Activated CD4-positive, alpha-beta T cell treated with anti-CD3 and anti-CD28 coated beads, Interleukin-2, amount 10 ng/mL, durations not matched to agents 24 days and 14 days (primary cell): ENCODE results near the gene IFNA4. TPM values are rescaled to one million over a fixed set of nuclear protein-coding genes. Genes with fewer than 3 reads are reported as not detected.
"Not testable (repeated sequence)": the region's sequence is repeated elsewhere in the genome, so short reads cannot be mapped to it uniquely, and the experiment has no call there.

Experiments used
- DNase-seq: peaks from one replicate; pipeline ENCODE4 v3.0.0; 2022
- H3K27ac Mint-ChIP-seq: one replicate; pipeline ENCODE4 v1.8.0; 2022; ENCODE audit warnings: mild to moderate bottlenecking, mixed read lengths
- H3K27me3 Mint-ChIP-seq: one replicate; pipeline ENCODE4 v1.8.0; 2022; ENCODE audit warnings: mixed read lengths
- H3K36me3 Mint-ChIP-seq: one replicate; pipeline ENCODE4 v1.8.0; 2022; ENCODE audit warnings: low read depth, mild to moderate bottlenecking, mixed read lengths
- H3K4me1 Mint-ChIP-seq: one replicate; pipeline ENCODE4 v1.8.0; 2021; ENCODE audit warnings: mixed read lengths
- H3K4me3 Mint-ChIP-seq: one replicate; pipeline ENCODE4 v1.8.0; 2022; ENCODE audit warnings: mild to moderate bottlenecking, moderate library complexity, mixed read lengths
- H3K9me3 Mint-ChIP-seq: one replicate; pipeline ENCODE4 v1.8.0; 2021; ENCODE audit warnings: mixed read lengths
- intact Hi-C: fragments of 100-400 bp; cut with micrococcal nuclease; formaldehyde crosslinking; loops from one replicate; pipeline ENCODE4 v1.15.1; 2023
- total RNA-seq: library from RNA; stranded (reverse); gene quantifications from 2 replicates; pipeline ENCODE4 v1.2.3, GENCODE V29; 2022

The IFNA4 gene
- not detected in 2 replicates for total RNA-seq

DNA sequence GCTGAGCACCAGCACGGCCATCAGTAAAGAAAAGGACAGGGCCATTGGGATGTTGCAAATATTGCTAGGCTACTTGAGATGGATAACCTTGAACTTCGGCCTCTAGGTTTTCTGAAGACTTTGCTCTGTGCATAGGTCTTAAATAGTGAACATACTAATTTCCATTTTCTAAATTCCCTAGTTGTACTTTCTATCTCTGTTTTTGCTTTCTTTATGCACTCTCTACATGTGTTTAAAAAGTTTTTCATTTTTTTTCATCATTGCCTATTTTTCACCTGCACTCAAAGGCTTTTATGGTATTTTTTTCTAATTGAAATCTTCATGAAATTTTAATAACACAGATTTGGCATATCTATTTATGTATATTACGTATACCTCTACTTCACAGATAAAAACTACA is at the start of gene IFNA4:
Gene IFNA4 (minus strand): TSS at position 101 of the 400 bp plus-strand sequence. CDS start 56 bp downstream, at position 45.
- H3K4me3 Mint-ChIP-seq, H3K4me1 Mint-ChIP-seq, DNase-seq, H3K27ac Mint-ChIP-seq, H3K36me3 Mint-ChIP-seq, H3K9me3 Mint-ChIP-seq, intact Hi-C loops: not testable (repeated sequence)
- H3K27me3 Mint-ChIP-seq = peaks cover 24% of the 10 kb centered on the region

DNA sequence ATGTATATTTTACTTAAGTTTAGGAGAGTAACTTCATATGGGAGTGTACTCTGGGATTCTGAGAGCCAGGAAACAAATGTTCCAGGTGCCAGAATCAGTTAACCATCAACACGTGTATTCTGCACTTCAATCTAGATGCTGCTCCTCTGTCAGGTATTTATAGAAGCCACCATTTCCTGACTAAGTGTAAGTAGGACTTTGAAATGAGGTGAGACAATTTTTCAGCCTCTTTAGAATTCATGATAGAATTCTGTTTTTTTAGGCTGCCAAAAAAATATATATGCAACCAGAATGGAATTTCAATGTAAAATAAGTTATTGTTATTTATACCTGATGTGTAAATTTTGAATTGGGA is 49.0 kb upstream of the IFNA4 start:
- H3K27ac Mint-ChIP-seq, H3K36me3 Mint-ChIP-seq, H3K4me3 Mint-ChIP-seq, H3K9me3 Mint-ChIP-seq, H3K4me1 Mint-ChIP-seq, DNase-seq: not testable (repeated sequence)
- intact Hi-C loops = loop anchor here (10.0 kb wide), 2 partner anchors 158 to 558 kb away; no protein-coding TSS in a partner anchor
- peaks cover 22% of the 10 kb centered on the region for H3K27me3 Mint-ChIP-seq

DNA sequence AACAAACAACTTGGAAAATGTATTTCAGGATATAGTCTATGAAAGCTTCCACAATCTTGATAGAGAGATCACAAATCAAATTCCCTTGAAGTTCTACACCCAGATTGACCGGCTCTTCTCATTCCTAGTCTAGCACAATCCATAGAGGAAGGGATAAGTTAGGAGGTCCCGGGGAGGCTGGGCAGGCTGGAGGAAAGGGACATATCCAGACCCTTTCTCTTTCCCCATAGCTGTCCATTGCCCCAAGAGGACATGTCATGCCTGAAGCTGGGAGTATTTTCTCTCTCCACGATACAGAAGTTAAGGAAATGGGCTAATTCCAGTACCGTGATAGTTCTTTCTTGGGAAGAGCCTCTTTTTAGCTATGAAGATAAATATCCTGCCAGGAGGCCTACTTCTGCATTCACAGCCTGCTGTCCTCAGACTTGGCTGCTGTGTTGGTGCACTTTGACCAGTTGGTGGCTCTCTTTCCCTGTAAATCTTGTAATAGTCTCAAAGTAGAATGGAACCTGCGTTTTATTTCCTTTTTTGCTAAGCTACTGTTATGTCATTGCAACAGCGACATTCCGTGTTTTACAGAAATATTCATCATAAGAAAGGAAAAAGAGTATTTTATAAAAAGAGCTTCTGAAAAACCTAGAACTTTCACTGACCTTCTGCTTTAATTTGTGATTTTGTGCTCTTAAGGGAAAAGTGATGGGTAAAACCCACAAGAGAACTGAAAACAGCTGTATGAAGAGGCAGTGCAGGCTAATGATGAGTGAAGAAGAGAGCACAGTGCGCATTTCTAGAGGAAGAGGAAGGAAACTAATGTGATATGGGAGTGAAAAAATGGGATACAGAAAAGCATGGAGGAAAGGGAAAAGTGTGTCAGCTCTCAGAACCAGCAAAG is 48.3 kb upstream of the IFNA4 start:
- DNase-seq = peak; percentile 72
- H3K4me1 Mint-ChIP-seq, H3K4me3 Mint-ChIP-seq, H3K27ac Mint-ChIP-seq, H3K36me3 Mint-ChIP-seq, H3K9me3 Mint-ChIP-seq: not testable (repeated sequence)
- intact Hi-C loops = loop anchor here (10.0 kb wide), 2 partner anchors 159 to 559 kb away; no protein-coding TSS in a partner anchor
- peaks cover 22% of the 10 kb centered on the region for H3K27me3 Mint-ChIP-seq

DNA sequence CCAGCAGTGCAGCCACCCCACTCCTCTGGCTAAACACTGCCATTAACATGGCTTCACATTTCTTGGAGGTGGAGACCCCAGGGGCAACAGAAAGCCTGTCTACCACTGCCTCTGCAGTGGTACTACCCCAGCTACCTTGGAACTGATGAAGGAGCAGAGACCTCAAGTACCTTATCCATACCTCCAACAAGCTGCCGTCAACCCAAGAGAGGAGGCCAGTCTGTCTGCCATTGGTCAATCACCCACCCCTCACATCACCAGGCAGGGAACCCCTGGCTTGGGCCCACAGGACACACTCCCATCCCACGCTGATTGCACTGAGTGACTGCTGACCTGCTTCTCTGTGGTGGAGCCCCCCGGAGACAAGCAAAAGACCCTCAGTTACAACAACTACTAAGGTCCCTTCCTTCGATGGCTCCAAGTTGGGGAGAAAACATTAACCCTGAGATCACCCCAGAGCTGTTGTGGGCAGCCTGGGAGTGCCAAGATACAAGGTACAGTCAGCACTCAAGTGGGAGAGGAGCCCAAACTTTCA is 46.8 kb upstream of the IFNA4 start:
- Mint-ChIP-seq H3K9me3 (no peaks in the 10 kb centered on the region), H3K27ac (no peak overlapping the region), H3K4me1 (peaks cover 2% of the 10 kb centered on the region), H3K27me3 (peaks cover 22% of the 10 kb centered on the region), H3K36me3 (no peaks in the 10 kb centered on the region), H3K4me3 (no peak overlapping the region)
- DNase-seq = no peak
- intact Hi-C loops = loop anchor here (10.0 kb wide), 2 partner anchors 161 to 561 kb away; no protein-coding TSS in a partner anchor

DNA sequence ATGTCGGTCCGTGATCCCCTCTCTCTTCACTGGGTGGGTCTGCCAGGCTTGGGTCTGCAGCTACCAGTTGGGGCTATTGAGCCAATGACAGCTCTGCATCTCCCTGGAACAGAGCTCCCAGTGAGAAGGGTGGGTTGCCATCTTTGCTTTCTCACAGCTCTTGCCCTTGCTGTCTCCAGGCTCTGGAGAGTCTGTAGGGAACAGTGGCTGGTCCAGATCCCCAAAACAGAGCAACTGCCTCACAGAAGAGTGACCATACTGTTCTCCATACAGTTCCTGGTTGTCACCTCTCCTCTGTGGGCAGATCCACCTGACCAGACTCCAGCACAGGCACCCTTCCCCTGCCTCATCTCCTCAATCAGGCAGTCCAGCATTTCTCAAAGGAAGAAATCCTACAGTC is 45.9 kb upstream of the IFNA4 start:
- Mint-ChIP-seq H3K4me1 (peaks cover 2% of the 10 kb centered on the region), H3K9me3 (no peaks in the 10 kb centered on the region), H3K36me3 (no peaks in the 10 kb centered on the region), H3K27ac (no peak overlapping the region), H3K27me3 (peaks cover 18% of the 10 kb centered on the region), H3K4me3 (no peak overlapping the region)
- intact Hi-C loops = loop anchor here (10.0 kb wide), 2 partner anchors 162 to 562 kb away; no protein-coding TSS in a partner anchor
- no peak for DNase-seq

- no peaks in the 10 kb centered on the region for H3K36me3 Mint-ChIP-seq
- H3K27ac Mint-ChIP-seq = no peak within 1 kb of the TSS
- no peaks in the 10 kb centered on the region for H3K9me3 Mint-ChIP-seq
- H3K4me3 Mint-ChIP-seq = no peak within 1 kb of the TSS
- H3K27me3 Mint-ChIP-seq = peaks cover 20% of the 10 kb centered on the region
- DNase-seq = no peak
- intact Hi-C loops = no loop called here
- no peaks in the 10 kb centered on the region for H3K4me1 Mint-ChIP-seq
Observed at GRCh38 chr9:21228122-21228521, 40.7 kb upstream of the IFNA4 start, which contains the start of gene IFNA17. Gene IFNA17 (minus strand): TSS chr9:21228222. CDS start chr9:21228173, 49 bp downstream.

DNA sequence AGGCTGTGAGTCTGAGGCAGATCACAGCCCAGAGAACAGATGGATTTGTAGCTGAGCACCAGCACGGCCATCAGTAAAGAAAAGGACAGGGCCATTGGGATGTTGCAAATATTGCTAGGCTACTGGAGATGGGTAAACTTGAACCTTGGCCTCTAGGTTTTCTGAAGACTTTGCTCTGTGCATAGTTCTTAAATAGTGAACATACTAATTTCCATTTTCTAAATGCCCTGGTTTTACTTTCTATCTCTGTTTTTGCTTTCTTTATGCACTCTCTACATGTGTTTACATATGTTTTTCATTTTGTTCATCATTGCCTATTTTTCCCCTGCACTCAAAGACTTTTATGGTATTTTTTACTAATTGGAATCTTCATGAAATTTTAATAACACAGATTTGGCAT is 29.8 kb upstream of the IFNA4 start, which contains the start of gene IFNA16:
Gene IFNA16 (minus strand): TSS at position 101 of the 400 bp plus-strand sequence. CDS start 6 bp downstream, at position 95.
- not testable (repeated sequence) for DNase-seq, H3K27ac Mint-ChIP-seq, H3K4me3 Mint-ChIP-seq, H3K4me1 Mint-ChIP-seq, H3K36me3 Mint-ChIP-seq, H3K9me3 Mint-ChIP-seq
- H3K27me3 Mint-ChIP-seq = peaks cover 44% of the 10 kb centered on the region
- intact Hi-C loops = loop anchor here (10.0 kb wide), 1 partner anchor 108 kb away; no protein-coding TSS in a partner anchor

GRCh38 chr9:21213411-21214326 is 26.3 kb upstream of the IFNA4 start:
- H3K27ac Mint-ChIP-seq, H3K9me3 Mint-ChIP-seq, H3K36me3 Mint-ChIP-seq, H3K4me1 Mint-ChIP-seq, H3K4me3 Mint-ChIP-seq, DNase-seq: not testable (repeated sequence)
- intact Hi-C loops = loop anchor here (10.0 kb wide), 1 partner anchor 111 kb away; no protein-coding TSS in a partner anchor
- H3K27me3 Mint-ChIP-seq = peaks cover 27% of the 10 kb centered on the region

GRCh38 chr9:21212160-21212559 is 24.8 kb upstream of the IFNA4 start:
- not testable (repeated sequence) for H3K4me1 Mint-ChIP-seq, H3K9me3 Mint-ChIP-seq, H3K36me3 Mint-ChIP-seq, H3K27ac Mint-ChIP-seq, H3K4me3 Mint-ChIP-seq, DNase-seq
- intact Hi-C loops = loop anchor here (10.0 kb wide), 1 partner anchor 113 kb away; no protein-coding TSS in a partner anchor
- H3K27me3 Mint-ChIP-seq = peaks cover 21% of the 10 kb centered on the region

DNA sequence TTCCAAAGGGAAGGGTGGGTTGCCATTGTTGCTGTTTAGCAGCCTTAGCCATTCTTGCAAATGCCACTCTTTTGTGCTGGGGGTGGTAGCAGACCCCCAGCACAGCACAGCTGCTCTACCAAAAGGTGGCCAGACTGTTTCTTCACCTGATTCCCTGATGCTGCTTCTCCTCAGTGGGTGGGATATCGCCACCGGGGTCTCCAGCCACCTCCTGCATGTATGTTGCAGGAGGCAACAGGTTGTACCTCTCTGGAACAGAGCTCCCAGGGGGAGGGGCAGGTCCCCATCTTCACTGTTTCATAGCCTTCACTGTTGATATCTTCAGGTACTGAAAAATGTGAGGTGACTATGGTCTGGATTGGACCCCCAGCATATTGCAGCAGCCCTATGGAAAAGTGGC is 23.4 kb upstream of the IFNA4 start:
- DNase-seq, H3K9me3 Mint-ChIP-seq, H3K27ac Mint-ChIP-seq, H3K4me3 Mint-ChIP-seq, H3K4me1 Mint-ChIP-seq, H3K36me3 Mint-ChIP-seq: not testable (repeated sequence)
- intact Hi-C loops = loop anchor here (10.0 kb wide), 1 partner anchor 114 kb away; no protein-coding TSS in a partner anchor
- H3K27me3 Mint-ChIP-seq = peaks cover 18% of the 10 kb centered on the region

DNA sequence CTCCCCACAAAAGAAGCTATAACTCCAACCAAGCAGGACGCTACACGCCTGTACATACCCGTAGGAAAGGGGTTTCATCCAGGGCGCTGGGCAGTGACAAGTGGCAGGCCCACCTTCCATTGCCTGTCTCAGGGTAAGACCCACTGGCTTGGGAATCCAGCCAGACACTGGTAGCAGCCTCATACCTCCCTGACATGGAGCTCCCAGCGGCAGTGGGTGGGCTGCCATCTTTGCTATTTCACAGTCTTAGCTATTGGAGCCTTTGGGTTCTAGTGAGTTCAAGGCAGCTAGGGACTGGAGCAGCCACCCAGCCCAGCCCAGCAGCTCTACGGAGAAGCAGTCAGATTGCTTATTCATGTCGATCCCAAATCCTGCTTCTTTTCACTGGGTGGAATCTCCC is 22.9 kb upstream of the IFNA4 start:
- H3K9me3 Mint-ChIP-seq = no peaks in the 10 kb centered on the region
- H3K27me3 Mint-ChIP-seq = peaks cover 17% of the 10 kb centered on the region
- H3K4me3 Mint-ChIP-seq = no peak overlapping the region
- no peak overlapping the region for H3K27ac Mint-ChIP-seq
- no peaks in the 10 kb centered on the region for H3K36me3 Mint-ChIP-seq
- intact Hi-C loops = loop anchor here (10.0 kb wide), 1 partner anchor 114 kb away; no protein-coding TSS in a partner anchor
- H3K4me1 Mint-ChIP-seq = peaks cover 3% of the 10 kb centered on the region
- no peak for DNase-seq

GRCh38 chr9:21207043-21207442 is 19.7 kb upstream of the IFNA4 start, which contains the start of gene IFNA10:
Gene IFNA10 (minus strand): TSS chr9:21207143. CDS start chr9:21207097, 46 bp downstream.
- intact Hi-C loops, H3K4me1 Mint-ChIP-seq, H3K9me3 Mint-ChIP-seq, H3K36me3 Mint-ChIP-seq, H3K27ac Mint-ChIP-seq, H3K4me3 Mint-ChIP-seq, DNase-seq: not testable (repeated sequence)
- H3K27me3 Mint-ChIP-seq = peaks cover 24% of the 10 kb centered on the region

GRCh38 chr9:21205204-21205603 is 17.8 kb upstream of the IFNA4 start:
- Mint-ChIP-seq H3K9me3 (no peaks in the 10 kb centered on the region), H3K27ac (no peak overlapping the region), H3K27me3 (peaks cover 35% of the 10 kb centered on the region), H3K36me3 (no peaks in the 10 kb centered on the region), H3K4me1 (no peaks in the 10 kb centered on the region), H3K4me3 (no peak overlapping the region)
- no peak for DNase-seq
- intact Hi-C loops = no loop called here
